BJ (cell line): Measurements from ENCODE around the gene SCML2. TPM values are rescaled to one million over a fixed set of nuclear protein-coding genes. Genes with fewer than 3 reads are reported as not detected.
"Not testable (repeated sequence)": the region's sequence is repeated elsewhere in the genome, so short reads cannot be mapped to it uniquely, and the experiment has no call there.

Experiments
- CTCF ChIA-PET: fragments of 350-600 bp; formaldehyde crosslinking; extraction: SDS; loops from one replicate; lab custom pipeline; 2021; ENCODE audit warnings: antibody characterized with exemption, inconsistent platforms; lab: Yijun Ruan, JAX
- POLR2A ChIA-PET: fragments of 300-600 bp; sonication (Branson Sonifier 250); formaldehyde crosslinking; extraction: SDS; loops from one replicate; lab custom pipeline; 2021; ENCODE audit warnings: antibody characterized with exemption; lab: Charles Lee
- DNase-seq: peaks from one replicate; pipeline ENCODE4 v3.0.0-alpha.2; 2011; ENCODE audit warnings: low read depth
- H3K27me3 ChIP-seq: 2 replicates; pipeline ENCODE4 v1.6.0; 2011; ENCODE audit warnings: low read length; ENCODE audit not compliant: control insufficient read depth, insufficient read depth
- H3K36me3 ChIP-seq: 2 replicates; pipeline ENCODE4 v1.5.1; 2011; ENCODE audit warnings: low read length; ENCODE audit not compliant: control insufficient read depth, insufficient read depth
- H3K4me3 ChIP-seq: 2 replicates; pipeline ENCODE4 v1.5.1; 2011; ENCODE audit warnings: low read depth, mild to moderate bottlenecking, control low read depth, low read length
- polyA plus RNA-seq: library from polyadenylated mRNA; depleted of rRNA; stranded (reverse); fragments of >200 nt; gene quantifications from 2 replicates; pipeline ENCODE4 v1.2.3, GENCODE V29; 2011
- TF ChIP-seq, protein P1 (sequence below): IDR thresholded peaks from 2 replicates; pipeline ENCODE4 v1.5.1; 2011; ENCODE audit warnings: low read depth, mild to moderate bottlenecking, control low read depth, inconsistent platforms, low read length, moderate library complexity; ENCODE audit not compliant: insufficient read depth

SCML2 gene
- polyA plus RNA-seq, 1 experiment = 0.85 TPM

GRCh38 chrX:18377796-18378195 is 23.3 kb upstream of the SCML2 start:
- CTCF ChIA-PET = interaction anchor here (0.8 to 2.0 kb wide), 5 partner anchors 22 to 1134 kb away, joined by 3 to 8 read pairs (median 3); no protein-coding TSS in a partner anchor
- DNase-seq = no peak
- Histone ChIP-seq H3K36me3 (no peaks in the 10 kb centered on the region), H3K4me3 (no peak overlapping the region), H3K27me3 (no peaks in the 10 kb centered on the region)
- POLR2A ChIA-PET = no interaction called here
- TF ChIP-seq, protein P1, sequence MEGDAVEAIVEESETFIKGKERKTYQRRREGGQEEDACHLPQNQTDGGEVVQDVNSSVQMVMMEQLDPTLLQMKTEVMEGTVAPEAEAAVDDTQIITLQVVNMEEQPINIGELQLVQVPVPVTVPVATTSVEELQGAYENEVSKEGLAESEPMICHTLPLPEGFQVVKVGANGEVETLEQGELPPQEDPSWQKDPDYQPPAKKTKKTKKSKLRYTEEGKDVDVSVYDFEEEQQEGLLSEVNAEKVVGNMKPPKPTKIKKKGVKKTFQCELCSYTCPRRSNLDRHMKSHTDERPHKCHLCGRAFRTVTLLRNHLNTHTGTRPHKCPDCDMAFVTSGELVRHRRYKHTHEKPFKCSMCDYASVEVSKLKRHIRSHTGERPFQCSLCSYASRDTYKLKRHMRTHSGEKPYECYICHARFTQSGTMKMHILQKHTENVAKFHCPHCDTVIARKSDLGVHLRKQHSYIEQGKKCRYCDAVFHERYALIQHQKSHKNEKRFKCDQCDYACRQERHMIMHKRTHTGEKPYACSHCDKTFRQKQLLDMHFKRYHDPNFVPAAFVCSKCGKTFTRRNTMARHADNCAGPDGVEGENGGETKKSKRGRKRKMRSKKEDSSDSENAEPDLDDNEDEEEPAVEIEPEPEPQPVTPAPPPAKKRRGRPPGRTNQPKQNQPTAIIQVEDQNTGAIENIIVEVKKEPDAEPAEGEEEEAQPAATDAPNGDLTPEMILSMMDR = peak; percentile 62

GRCh38 chrX:18375131-18375805 is 20.8 kb upstream of the SCML2 start:
- POLR2A ChIA-PET, H3K36me3 ChIP-seq, DNase-seq, H3K4me3 ChIP-seq, H3K27me3 ChIP-seq: not testable (repeated sequence)
- CTCF ChIA-PET = interaction anchor here (0.8 kb wide), 1 partner anchor 20 kb away, joined by 3 read pairs; no protein-coding TSS in a partner anchor

GRCh38 chrX:18369096-18369495 is 14.6 kb upstream of the SCML2 start:
- H3K36me3 ChIP-seq, DNase-seq, H3K27me3 ChIP-seq, POLR2A ChIA-PET, CTCF ChIA-PET, H3K4me3 ChIP-seq: not testable (repeated sequence)

DNA sequence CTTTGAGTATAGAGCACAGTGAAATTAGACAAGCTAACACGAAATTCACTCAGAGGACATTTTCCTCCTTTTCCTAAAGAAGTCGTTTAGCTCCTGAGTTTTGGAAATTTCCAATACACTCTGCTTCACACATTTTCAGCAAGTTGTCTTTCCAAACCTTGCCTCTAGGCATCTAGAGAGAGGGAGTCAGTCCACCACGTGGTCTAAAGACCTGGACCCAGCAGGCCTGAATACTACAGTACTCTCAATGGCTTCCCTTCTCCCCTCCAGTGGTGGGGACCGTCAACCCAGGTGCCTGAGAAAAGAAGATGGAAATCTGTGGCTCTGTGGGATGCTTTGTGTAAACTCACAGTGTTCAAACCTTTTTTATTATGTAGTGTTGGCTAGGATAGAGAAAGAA is 13.9 kb upstream of the SCML2 start:
- ChIA-PET POLR2A (no interaction called here), CTCF (no interaction called here)
- H3K4me3 ChIP-seq = no peak overlapping the region
- H3K36me3 ChIP-seq = no peaks in the 10 kb centered on the region
- no peak for DNase-seq
- H3K27me3 ChIP-seq = no peaks in the 10 kb centered on the region
- TF ChIP-seq, protein P1 = no peak

GRCh38 chrX:18360867-18361266 is 6.4 kb upstream of the SCML2 start:
- Histone ChIP-seq H3K36me3 (no peaks in the 10 kb centered on the region), H3K4me3 (no peak overlapping the region), H3K27me3 (no peaks in the 10 kb centered on the region)
- DNase-seq = no peak
- TF ChIP-seq, protein P1 = no peak
- CTCF ChIA-PET = interaction anchor here (0.8 kb wide), 1 partner anchor 614 kb away, joined by 3 read pairs; no protein-coding TSS in a partner anchor
- POLR2A ChIA-PET = no interaction called here

DNA sequence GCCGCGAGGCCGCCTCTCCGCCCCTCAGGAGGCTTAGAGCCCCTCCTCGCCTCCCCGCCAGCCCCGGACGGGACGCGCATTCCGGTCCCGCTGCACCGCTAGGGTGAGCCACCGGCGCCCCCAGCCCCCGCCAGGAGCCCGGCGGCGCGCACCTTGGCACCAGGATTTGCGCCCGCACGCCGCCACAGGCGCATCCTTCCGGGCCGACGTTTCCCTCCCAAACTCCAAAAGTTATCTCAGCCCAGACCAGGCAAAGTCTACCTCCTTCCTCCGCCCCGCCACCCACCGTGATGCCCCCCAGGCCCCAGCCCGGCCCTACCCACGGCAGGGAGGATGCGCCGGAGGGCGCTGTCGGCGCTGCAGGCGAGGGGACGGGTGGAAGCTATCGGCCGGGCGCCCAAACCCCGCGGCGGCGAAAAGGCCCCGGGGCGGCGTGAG is 538 bp downstream of the SCML2 start:
- TF ChIP-seq, protein P1 = peak; percentile 31; the same call in 1 of the 2 replicates
- H3K4me3 ChIP-seq = peak overlapping the region; percentile 55
- no peak for DNase-seq
- CTCF ChIA-PET = no interaction called here
- H3K36me3 ChIP-seq = no peaks in the 10 kb centered on the region
- no peaks in the 10 kb centered on the region for H3K27me3 ChIP-seq
- POLR2A ChIA-PET = no interaction called here
